Pancreas (tissue), 10 donors: ENCODE results near the gene ASB11. TPM values are rescaled to one million over a fixed set of nuclear protein-coding genes. Genes with fewer than 3 reads are reported as not detected.
"Not testable (repeated sequence)": the region's sequence is repeated elsewhere in the genome, so short reads cannot be mapped to it uniquely, and the experiment has no call there.

Experiments used
- ATAC-seq, 4 donors: fragments of 200-7000 bp; cut with Tn5 transposase; one replicate each; pipeline versions ENCODE4 v1.8.0 to v1.9.1; 2020; ENCODE audit warnings: mild to moderate bottlenecking in 4 of 4, moderate library complexity in 4 of 4
- DNase-seq, 6 donors: peaks; one replicate each; pipeline ENCODE4 v3.0.0-alpha.2; 2020
- FAIRE-seq: peaks from 2 replicates; lab custom pipeline; 2012; peaks lifted over from hg19 to GRCh38; lab: Jason Lieb, UNC
- H3K27ac ChIP-seq, 4 donors: fragments of 200-600 bp; sonication (generic); 1 replicate in 3 of 4; 2 replicates in 1 of 4; pipeline versions ENCODE4 v1.5.0 to v1.8.0; 2020
- H3K27me3 ChIP-seq, 4 donors: fragments of 200-600 bp; one replicate each; pipeline ENCODE4 v1.8.0; 2021
- H3K36me3 ChIP-seq, 3 donors: fragments of 200-600 bp; sonication (generic) in 1 of 3; one replicate each; pipeline versions ENCODE4 v1.5.0 to v1.8.0; 2020 to 2021
- H3K4me1 ChIP-seq, 3 donors: fragments of 200-600 bp; one replicate each; pipeline ENCODE4 v1.8.0; 2021
- H3K4me3 ChIP-seq, 4 donors: fragments of 200-600 bp; sonication (generic) in 2 of 4; one replicate each; pipeline versions ENCODE4 v1.5.0 to v1.8.0; 2020 to 2021
- H3K9me3 ChIP-seq, 4 donors: fragments of 200-600 bp; one replicate each; pipeline ENCODE4 v1.8.0; 2021
- CTCF ChIP-seq, 4 donors: fragments of 200-600 bp; sonication (generic) in 3 of 4; IDR thresholded peaks; one replicate each; pipeline versions ENCODE4 v1.5.0 to v1.8.0; 2021; ENCODE audit warnings: antibody characterized with exemption in 4 of 4
- WGBS, 2 donors: extraction: QIAGEN DNeasy Blood & Tissue Kit; methylation state at CpG; one replicate each; pipeline ENCODE4 v1.1.7; 2013; 5-methylcytosine and 5-hydroxymethylcytosine counted together
- intact Hi-C, 3 donors: fragments of 100-400 bp; cut with DNase I; formaldehyde crosslinking; loops; one replicate each; pipeline versions ENCODE4 v1.11.1 to v1.14.2; 2022
- polyA plus RNA-seq, 2 donors: library from polyadenylated mRNA; stranded (reverse); fragments of 200-250 nt; gene quantifications; one replicate each; pipeline ENCODE4 v1.2.3, GENCODE V29; 2013
- total RNA-seq, 6 donors: library from RNA; stranded (reverse); fragmentation: NEBNext Ultra II Directional in 4 of 6; extraction: Animal tissue kit (Norgen Biotek cat#: 25700) in 4 of 6; gene quantifications; one replicate each; pipeline versions ENCODE4 v1.2.1 to v1.2.4, GENCODE V29; 2021 to 2023
- donor health status: healthy with polysubstance abuse.
- donor health status: DM: no; HTN: no; CAD: no; lungs with moderate emphysema.
- donor health status: DM: no; HTN: no; CAD: no.
- donor health status: control.
- donor health status: control.
- donor health status: Bipolar disorder and iron deficiency.
- donor health status: DM: yes; HTN: yes; CAD: no.
- donor health status: DM: no; HTN: no; CAD: no.
- donor health status: DM: no; HTN: no; CAD: no.
- donor health status: DM: yes; HTN: yes; CAD: no.

Gene ASB11
- total and polyA plus RNA-seq, 8 donors = 0.09 to 0.22 TPM; not detected in 6

GRCh38 chrX:15293451-15293850, 22.0 kb downstream of the ASB11 start:
- H3K36me3 ChIP-seq = no peaks in the 10 kb centered on the region
- 88 to 93% methylated on average over 2 of the region's 2 CpGs for WGBS, 2 donors
- H3K9me3 ChIP-seq = no peaks in the 10 kb centered on the region
- H3K4me3 ChIP-seq = no peak overlapping the region
- TF ChIP-seq CTCF (IDR thresholded peaks at IDR 0.05) = no peak
- no peak for ATAC-seq
- no peak overlapping the region for H3K27ac ChIP-seq
- no peak for FAIRE-seq
- no peak for DNase-seq
- H3K4me1 ChIP-seq = no peaks in the 10 kb centered on the region
- intact Hi-C loops = no loop called here
- H3K27me3 ChIP-seq = peaks cover 0 to 24% (median 0%) of the 10 kb centered on the region in 4 donors

- intact Hi-C loops = no loop called here
- Histone ChIP-seq H3K27me3 (peaks cover 0 to 24% (median 0%) of the 10 kb centered on the region in 4 donors), H3K4me3 (no peak overlapping the region), H3K9me3 (no peaks in the 10 kb centered on the region), H3K4me1 (no peaks in the 10 kb centered on the region), H3K27ac (no peak overlapping the region), H3K36me3 (no peaks in the 10 kb centered on the region)
- ATAC-seq = no peak
- no peak for FAIRE-seq
- TF ChIP-seq CTCF (IDR thresholded peaks at IDR 0.05) = no peak
- DNase-seq = no peak
- 82 to 83% methylated on average over 3 of the region's 3 CpGs for WGBS, 2 donors
Observed at GRCh38 chrX:15292861-15293260, 22.6 kb downstream of the ASB11 start.

DNA sequence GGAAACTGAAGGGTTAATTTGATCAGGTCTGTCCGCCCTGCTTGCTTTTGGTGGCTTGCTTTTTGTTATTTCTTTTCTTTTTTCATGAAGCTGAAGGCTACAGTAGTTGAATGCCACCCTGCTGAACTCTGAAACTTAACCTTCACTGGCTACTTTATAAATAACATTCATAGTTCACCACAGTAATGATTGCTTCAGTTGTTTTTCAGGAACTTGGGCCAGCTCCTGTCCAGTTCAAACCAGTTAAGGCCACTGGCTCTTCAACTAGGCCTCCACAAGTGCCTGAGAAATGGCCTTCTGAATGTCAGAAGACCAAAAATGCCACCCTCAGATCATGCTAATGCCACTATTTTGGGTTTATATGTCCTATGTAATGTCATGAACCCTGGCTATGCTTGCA, 37.8 kb downstream of the ASB11 start:
- Histone ChIP-seq H3K4me3 (no peak overlapping the region), H3K27ac (no peak overlapping the region), H3K4me1 (no peaks in the 10 kb centered on the region), H3K27me3 (peaks cover 0 to 10% (median 3%) of the 10 kb centered on the region in 4 donors), H3K9me3 (no peaks in the 10 kb centered on the region), H3K36me3 (no peaks in the 10 kb centered on the region)
- no peak for FAIRE-seq
- 17 to 27% methylated on average over 1 of the region's 1 CpG for WGBS, 2 donors
- DNase-seq = no peak
- intact Hi-C loops = no loop called here
- ATAC-seq = peak in 2 of 4 donors; percentile 52 to 60
- no peak for TF ChIP-seq CTCF (IDR thresholded peaks at IDR 0.05)

DNA sequence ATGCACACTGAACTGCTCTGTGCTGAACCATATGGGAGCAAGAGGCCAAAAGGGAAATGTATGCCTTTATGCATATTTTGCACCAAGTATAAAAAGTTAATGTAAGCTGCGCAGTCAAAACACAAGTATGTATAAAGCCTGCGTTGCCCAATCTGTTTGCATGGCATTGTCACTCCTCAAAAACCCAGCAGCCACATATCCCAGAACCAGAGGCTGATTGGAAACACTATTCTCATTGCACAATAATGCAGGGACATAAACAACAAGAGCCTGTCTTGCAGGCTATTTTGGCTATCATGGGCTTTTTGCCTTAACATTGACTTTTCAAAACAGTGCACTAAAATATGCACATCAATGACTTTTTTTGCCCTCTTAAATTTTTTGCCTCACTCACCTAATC, 40.5 kb downstream of the ASB11 start:
- intact Hi-C loops = no loop called here
- ATAC-seq (no peak), DNase-seq (no peak), FAIRE-seq (no peak)
- no peaks in the 10 kb centered on the region for H3K36me3 ChIP-seq
- peaks cover 0 to 6% (median 3%) of the 10 kb centered on the region in 4 donors for H3K27me3 ChIP-seq
- no peaks in the 10 kb centered on the region for H3K9me3 ChIP-seq
- no peaks in the 10 kb centered on the region for H3K4me1 ChIP-seq
- no peak overlapping the region for H3K27ac ChIP-seq
- WGBS, 2 donors = 80 to 82% methylated on average over 2 of the region's 2 CpGs
- H3K4me3 ChIP-seq = no peak overlapping the region
- no peak for TF ChIP-seq CTCF (IDR thresholded peaks at IDR 0.05)

- H3K9me3 ChIP-seq, H3K27me3 ChIP-seq, H3K36me3 ChIP-seq, H3K4me1 ChIP-seq, ATAC-seq, DNase-seq, H3K27ac ChIP-seq, H3K4me3 ChIP-seq, FAIRE-seq, intact Hi-C loops: not testable (repeated sequence)
- 83 to 96% methylated on average over 10 of the region's 10 CpGs for WGBS, 2 donors
Observed at GRCh38 chrX:15273275-15273674, 42.2 kb downstream of the ASB11 start.
